PFSK-1 (cell line): Measurements from ENCODE around the gene CCDC106.

ENCODE experiments used
- FOXP2 ChIP-seq: optimal IDR thresholded peaks from 2 replicates; pipeline ENCODE3; 2011; ENCODE audit warnings: borderline replicate concordance, control low read depth, inconsistent platforms; ENCODE audit not compliant: insufficient read depth; ENCODE audit errors: extremely low read length, extremely low read depth
- POLR2AphosphoS5 ChIP-seq: IDR thresholded peaks from 2 replicates; pipeline ENCODE4 v1.6.1; 2012; ENCODE audit warnings: low read depth, mild to moderate bottlenecking, control low read depth, low read length, moderate library complexity
- TAF1 ChIP-seq: IDR thresholded peaks from 2 replicates; pipeline ENCODE4 v1.6.1; 2012; ENCODE audit warnings: low read length, control low read depth, borderline replicate concordance; ENCODE audit not compliant: insufficient read depth

- TF ChIP-seq POLR2AphosphoS5, result no peak
- no peak for TF ChIP-seq FOXP2
- no peak for TF ChIP-seq TAF1
Measured at GRCh38 chr19:55702131-55702627, 54.2 kb downstream of the CCDC106 start.
